ENCODE data around the gene DEFB132. TPM values are rescaled to one million over a fixed set of nuclear protein-coding genes. Genes with fewer than 3 reads are reported as not detected.

The DEFB132 gene
- total RNA-seq, 1 donor from 2014 or later: not detected

- DNase-seq (ENCODE audit: low spot score): peak; percentile 97
- intact Hi-C loops (cut with DNase I): no loop called here
- ATAC-seq: peak; percentile 99
These were observed 32.7 kb downstream of the DEFB132 start, which contains the start of gene C20orf96 for GRCh38 chr20:290084-290831. TSS of gene C20orf96 (minus strand) at chr20:290750. CDS start at chr20:290610, 140 bp downstream.

- ATAC-seq (no peak), DNase-seq (ENCODE audit: low spot score) (no peak)
- intact Hi-C loops (cut with DNase I): no loop called here
These were observed 37.1 kb downstream of the DEFB132 start for GRCh38 chr20:294602-295001.

GRCh38 chr20:295804-296203 lies 38.3 kb downstream of the DEFB132 start:
- intact Hi-C loops (cut with DNase I): no loop called here
- ATAC-seq (no peak), DNase-seq (ENCODE audit: low spot score) (no peak)

DNA sequence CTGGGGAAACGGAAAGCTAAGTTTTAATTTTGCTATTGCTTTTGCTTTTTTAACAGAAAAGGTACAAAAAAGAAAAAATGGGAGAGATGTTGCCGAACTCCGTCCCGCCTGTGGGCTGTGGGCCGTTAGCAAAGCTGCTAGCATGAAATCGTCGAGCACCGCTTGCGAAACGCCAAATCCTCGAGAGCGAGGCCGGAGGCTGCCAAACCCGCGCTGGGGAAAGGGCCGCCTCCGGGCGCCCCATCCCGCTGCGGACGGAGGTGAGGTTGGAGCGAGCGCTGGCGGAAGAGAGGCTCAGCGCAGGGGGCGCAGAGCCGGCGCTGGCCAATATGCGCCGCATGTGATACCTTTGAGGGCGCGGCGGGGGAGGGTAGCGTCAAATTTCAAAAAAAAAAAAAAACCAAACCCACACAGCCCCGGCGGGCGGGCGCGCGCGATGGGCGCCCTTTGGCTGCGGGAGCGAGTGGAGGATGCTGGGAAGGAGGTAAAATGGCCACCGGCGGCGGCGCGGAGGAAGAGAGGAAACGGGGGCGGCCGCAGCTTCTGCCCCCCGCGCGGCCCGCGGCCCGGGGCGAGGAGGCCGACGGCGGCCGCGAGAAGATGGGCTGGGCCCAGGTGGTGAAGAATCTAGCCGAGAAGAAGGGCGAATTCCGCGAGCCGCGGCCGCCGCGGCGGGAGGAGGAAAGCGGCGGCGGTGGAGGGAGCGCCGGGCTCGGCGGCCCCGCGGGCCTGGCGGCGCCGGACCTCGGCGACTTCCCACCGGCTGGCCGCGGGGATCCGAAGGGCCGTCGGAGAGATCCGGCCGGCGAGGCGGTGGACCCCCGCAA lies 39.8 kb downstream of the DEFB132 start, which contains the start of gene ZCCHC3:
Gene ZCCHC3 (plus strand): TSS at position 473 of the 827 bp plus-strand sequence. CDS start 17 bp downstream, at position 490.
- ATAC-seq: peak; percentile 97
- intact Hi-C loops (cut with DNase I): no loop called here
- peak; percentile 94 for DNase-seq (ENCODE audit: low spot score)

- intact Hi-C loops (cut with DNase I): no loop called here
- ATAC-seq (peak; percentile 50), DNase-seq (ENCODE audit: low spot score) (peak; percentile 81)
These were observed 40.6 kb downstream of the DEFB132 start for GRCh38 chr20:297925-298775.

GRCh38 chr20:298776-299391 lies 41.4 kb downstream of the DEFB132 start:
- intact Hi-C loops (cut with DNase I): no loop called here
- DNase-seq (ENCODE audit: low spot score) (no peak), ATAC-seq (no peak)

DNA sequence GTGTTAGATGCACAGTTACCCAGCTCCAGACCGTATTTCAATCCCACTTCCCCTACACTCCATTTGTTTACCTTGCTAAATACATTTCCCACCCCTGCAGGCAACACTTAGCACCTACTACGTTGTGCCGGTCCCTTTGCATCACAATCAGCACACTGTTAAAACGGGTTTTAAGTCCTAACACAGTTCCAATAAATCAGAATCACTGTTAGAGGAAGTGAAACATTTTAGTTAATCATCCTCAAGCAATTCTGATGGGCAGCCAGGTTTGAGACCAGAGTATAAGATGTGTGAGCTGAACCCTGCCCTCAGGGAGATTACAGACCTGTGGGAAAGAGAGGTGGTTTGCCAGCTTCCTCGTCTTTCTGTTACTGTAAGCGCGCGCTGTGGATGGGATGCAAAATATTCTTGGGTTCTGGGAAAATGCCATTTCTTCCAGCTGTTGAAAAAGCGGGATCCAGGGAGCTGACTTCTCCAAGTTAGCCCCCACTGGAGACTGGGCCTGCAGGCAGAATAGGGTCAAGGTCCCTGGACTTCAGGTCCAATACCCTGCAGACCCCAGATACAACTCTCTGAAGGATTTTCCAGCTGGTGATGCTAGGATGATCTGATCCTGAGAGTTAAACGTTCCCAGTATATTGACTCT lies 42.9 kb downstream of the DEFB132 start:
- ATAC-seq (no peak), DNase-seq (ENCODE audit: low spot score) (no peak)
- intact Hi-C loops (cut with DNase I): no loop called here

- no peak for ATAC-seq
- intact Hi-C loops (cut with DNase I): no loop called here
- no peak for DNase-seq (ENCODE audit: low spot score)
These were observed 44.6 kb downstream of the DEFB132 start for GRCh38 chr20:301886-302848.

GRCh38 chr20:305745-306144 lies 48.2 kb downstream of the DEFB132 start:
- intact Hi-C loops (cut with DNase I): no loop called here
- ATAC-seq (no peak), DNase-seq (ENCODE audit: low spot score) (no peak)

- intact Hi-C loops (cut with DNase I): no loop called here
- ATAC-seq: no peak
- DNase-seq (ENCODE audit: low spot score): no peak
These were observed 51.0 kb downstream of the DEFB132 start for GRCh38 chr20:308427-309038.

DNA sequence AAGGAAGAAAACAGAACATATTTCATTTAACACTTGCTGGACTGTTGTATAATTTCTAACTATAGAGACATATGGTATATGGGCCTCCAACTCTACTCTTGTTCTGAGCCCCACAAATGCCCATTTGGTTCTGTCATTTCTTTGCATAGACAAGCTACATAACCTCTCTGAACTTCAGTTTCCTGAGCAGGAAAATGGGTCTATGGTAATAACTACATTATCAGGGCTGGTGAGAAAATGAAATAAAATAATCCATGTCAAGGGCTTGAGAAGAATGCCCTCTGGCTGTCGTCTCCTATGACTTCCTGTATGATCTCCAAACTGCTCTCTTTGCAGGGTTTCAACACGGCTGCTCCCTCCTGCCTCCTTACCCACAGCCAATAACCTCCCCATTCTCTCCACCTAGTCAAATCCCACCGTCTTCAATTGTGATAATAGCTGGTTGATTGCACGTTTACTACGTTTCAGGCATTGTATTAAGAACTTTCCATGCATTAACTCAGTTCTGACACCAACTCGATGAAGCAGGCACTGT lies 51.8 kb downstream of the DEFB132 start:
- no peak for DNase-seq (ENCODE audit: low spot score)
- intact Hi-C loops (cut with DNase I): no loop called here
- peak; percentile 63 for ATAC-seq

DNA sequence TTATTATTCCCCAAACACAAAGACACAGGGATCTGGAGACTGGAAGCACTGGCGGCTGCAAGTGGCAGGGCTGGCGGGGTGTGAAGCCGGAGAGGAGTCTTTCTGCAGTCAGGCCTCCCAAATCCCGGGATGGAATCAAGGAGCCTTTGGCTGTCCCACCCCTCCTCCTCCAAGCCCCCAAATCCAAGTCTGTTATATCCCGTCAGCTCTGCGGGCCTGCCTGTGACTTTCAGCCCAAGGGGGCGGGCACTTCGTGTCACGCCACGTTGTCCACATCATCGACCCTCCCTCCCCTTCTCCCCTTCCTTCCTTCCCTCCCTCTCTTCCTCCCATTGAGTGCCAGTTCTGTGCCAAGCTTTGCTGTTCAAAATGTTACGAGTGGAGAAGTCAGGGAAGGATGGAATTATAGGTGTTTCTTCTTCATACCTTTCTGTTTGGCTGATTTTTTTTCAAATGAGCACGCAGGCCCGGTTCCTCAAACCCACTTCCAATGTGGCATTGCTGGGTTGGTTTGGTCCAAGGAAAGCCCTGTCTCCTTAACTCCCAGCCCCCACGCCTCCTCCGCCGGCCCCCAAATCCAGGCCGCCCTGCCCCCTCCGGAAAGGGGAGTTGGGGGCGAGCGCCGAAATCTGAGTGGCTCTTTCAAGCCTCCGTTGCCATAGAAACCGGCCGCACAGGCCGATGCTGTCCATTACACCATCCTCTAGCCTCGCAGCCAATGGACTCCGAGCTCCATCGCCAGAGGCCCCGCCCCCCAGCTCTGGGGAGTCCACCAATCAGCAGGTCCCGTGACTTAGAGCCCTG lies 52.5 kb downstream of the DEFB132 start:
- ATAC-seq (peak; percentile 100), DNase-seq (ENCODE audit: low spot score) (peak; percentile 98)
- intact Hi-C loops (cut with DNase I): no loop called here

GRCh38 chr20:310645-311044 lies 53.1 kb downstream of the DEFB132 start:
- ATAC-seq (no peak), DNase-seq (ENCODE audit: low spot score) (no peak)
- intact Hi-C loops (cut with DNase I): no loop called here
